T47D (cell line): ENCODE measurements around the gene ATP8A2.

ENCODE experiments used
- DNase-seq, 2 experiments: peaks; one replicate each; pipeline versions ENCODE4 v3.0.0 to v3.0.0-alpha.2; 2011 to 2012; ENCODE audit warnings: low read depth in 1 of 2, low spot score in 1 of 2
- JUND ChIP-seq: IDR thresholded peaks from 2 replicates; pipeline ENCODE4 v1.6.1; 2012; ENCODE audit warnings: low read depth
- in situ Hi-C: cut with HindIII; loops from 2 replicates; pipeline ENCODE4 v1.10.0; 2016; ENCODE audit warnings: low sequenced_read_pairs, low pct_unique_long_range_greater_than_20kb

The ATP8A2 gene

GRCh38 chr13:25633093-25633492, 261.3 kb downstream of the ATP8A2 start:
- no peak for DNase-seq
- in situ Hi-C loops, result no loop called here
- TF ChIP-seq JUND, result no peak

- TF ChIP-seq JUND, result no peak
- no peak for DNase-seq
- in situ Hi-C loops, result no loop called here
Measured at GRCh38 chr13:25645681-25646080, 273.9 kb downstream of the ATP8A2 start.

GRCh38 chr13:25649001-25649633, 277.3 kb downstream of the ATP8A2 start:
- peak in 1 of 2 experiments; percentile 82 for DNase-seq

GRCh38 chr13:25652764-25653163, 281.0 kb downstream of the ATP8A2 start:
- in situ Hi-C loops, result no loop called here
- no peak for DNase-seq

More at GRCh38 chr13:25649001-25649633, 277.3 kb downstream of the ATP8A2 start:
- in situ Hi-C loops, result no loop called here
- TF ChIP-seq JUND, result no peak

GRCh38 chr13:25654322-25654721, 282.5 kb downstream of the ATP8A2 start:
- in situ Hi-C loops, result no loop called here
- no peak for DNase-seq
- TF ChIP-seq JUND, result no peak

More at GRCh38 chr13:25652764-25653163, 281.0 kb downstream of the ATP8A2 start:
- TF ChIP-seq JUND, result no peak

- no peak for DNase-seq
- in situ Hi-C loops, result no loop called here
- TF ChIP-seq JUND, result no peak
Measured at GRCh38 chr13:25657157-25657556, 285.4 kb downstream of the ATP8A2 start.

- peak in 1 of 2 experiments; percentile 77 for DNase-seq
- in situ Hi-C loops, result no loop called here
- TF ChIP-seq JUND, result peak; percentile 81; the same call in 1 of the 2 replicates
Measured at GRCh38 chr13:25659091-25659795, 287.5 kb downstream of the ATP8A2 start.

- TF ChIP-seq JUND, result no peak
- in situ Hi-C loops, result no loop called here
- no peak for DNase-seq
Measured at GRCh38 chr13:25660996-25661395, 289.2 kb downstream of the ATP8A2 start.

- in situ Hi-C loops, result no loop called here
- DNase-seq, result no peak
- no peak for TF ChIP-seq JUND
Measured at GRCh38 chr13:25662516-25662915, 290.7 kb downstream of the ATP8A2 start.

- no peak for TF ChIP-seq JUND
- in situ Hi-C loops, result no loop called here
- DNase-seq, result no peak
Measured at GRCh38 chr13:25668345-25668744, 296.6 kb downstream of the ATP8A2 start.

- no peak for TF ChIP-seq JUND
- in situ Hi-C loops, result no loop called here
- no peak for DNase-seq
Measured at GRCh38 chr13:25673711-25674110, 301.9 kb downstream of the ATP8A2 start.

- in situ Hi-C loops, result no loop called here
- TF ChIP-seq JUND, result no peak
- DNase-seq, result no peak
Measured at GRCh38 chr13:25674371-25674770, 302.6 kb downstream of the ATP8A2 start.

- no peak for TF ChIP-seq JUND
- in situ Hi-C loops, result no loop called here
Measured at GRCh38 chr13:25675060-25675459, 303.3 kb downstream of the ATP8A2 start.

GRCh38 chr13:25677956-25678355, 306.2 kb downstream of the ATP8A2 start:
- in situ Hi-C loops, result no loop called here
- no peak for DNase-seq
- TF ChIP-seq JUND, result no peak

More at GRCh38 chr13:25675060-25675459, 303.3 kb downstream of the ATP8A2 start:
- peak in 1 of 2 experiments; percentile 23 for DNase-seq
